ENCODE measurements around the gene DUSP6.

The DUSP6 gene

DNA sequence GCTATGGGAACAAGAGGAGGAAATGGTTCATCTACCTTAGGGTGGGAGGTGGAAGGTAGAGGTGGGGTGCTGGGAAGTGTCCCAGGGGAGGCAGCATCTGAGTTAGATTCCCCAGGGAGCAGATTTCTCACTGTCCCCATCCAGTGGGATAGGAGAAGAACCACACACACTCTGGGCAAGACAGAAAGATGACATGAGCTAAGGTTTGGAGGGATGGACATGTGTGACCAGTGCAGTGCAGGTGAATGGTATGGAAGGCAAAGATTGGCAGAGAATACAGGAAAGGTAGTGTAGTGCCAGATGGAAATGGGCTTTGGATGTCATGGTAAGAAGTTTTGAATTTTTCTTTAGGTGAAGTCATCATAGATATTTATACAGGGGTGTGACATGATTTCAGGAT lies 11.3 kb upstream of the DUSP6 start:
- Histone ChIP-seq H3K27ac (no peak overlapping the region), H3K4me2 (no peak overlapping the region), H3K36me3 (no peaks in the 10 kb centered on the region), H3K9ac (no peak overlapping the region), H3K4me1 (no peaks in the 10 kb centered on the region), H3K4me3 (no peak overlapping the region), H3K9me3 (no peaks in the 10 kb centered on the region), H3K27me3 (no peaks in the 10 kb centered on the region), H4K20me1 (no peaks in the 10 kb centered on the region)
- TF ChIP-seq Cebpa-rat (IDR thresholded peaks at IDR 0.05) = no peak

DNA sequence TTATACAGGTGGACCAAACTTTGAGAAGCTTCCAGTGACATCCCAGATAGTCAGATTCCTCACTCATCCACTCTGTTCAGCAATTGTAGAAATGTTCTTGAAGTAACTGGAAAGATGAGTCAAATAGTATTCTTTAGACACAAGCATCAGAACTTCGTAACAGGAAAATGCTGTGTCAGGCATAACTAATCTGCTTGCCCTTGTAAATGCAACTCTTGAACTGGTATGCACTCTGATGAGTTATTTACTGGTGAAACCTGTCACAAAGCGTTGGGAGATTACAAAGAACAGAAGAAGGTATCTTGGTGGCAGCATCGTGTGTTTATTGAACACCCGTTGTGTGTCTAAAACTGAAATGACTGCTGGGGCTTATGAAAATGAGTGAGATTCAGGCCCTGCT lies 10.8 kb upstream of the DUSP6 start:
- TF ChIP-seq Cebpa-rat (IDR thresholded peaks at IDR 0.05) = no peak
- Histone ChIP-seq H3K9ac (no peak overlapping the region), H3K4me1 (no peaks in the 10 kb centered on the region), H3K36me3 (no peaks in the 10 kb centered on the region), H3K4me3 (no peak overlapping the region), H3K27ac (no peak overlapping the region), H3K27me3 (no peaks in the 10 kb centered on the region), H3K9me3 (no peaks in the 10 kb centered on the region), H3K4me2 (no peak overlapping the region), H4K20me1 (no peaks in the 10 kb centered on the region)

DNA sequence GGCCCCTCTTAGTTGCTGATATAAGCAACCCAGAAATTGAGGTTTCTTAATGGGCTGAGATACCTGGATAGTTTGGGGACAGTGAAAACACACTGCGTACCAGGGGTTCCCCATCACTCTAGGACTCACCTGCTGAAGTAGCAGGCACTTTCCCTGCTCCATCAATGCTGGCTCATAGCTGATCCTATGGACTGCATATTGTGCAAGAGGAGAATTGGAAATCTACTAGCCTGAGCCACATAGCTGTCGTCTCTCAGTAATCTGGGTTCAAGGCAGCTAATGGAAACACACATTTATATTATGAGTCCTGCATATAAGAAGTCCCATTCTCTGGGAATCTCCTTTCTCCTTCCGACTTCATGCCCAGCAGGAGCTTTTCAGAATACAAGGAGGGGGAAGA lies 7.3 kb upstream of the DUSP6 start:
- Histone ChIP-seq H3K27ac (no peak overlapping the region), H3K4me3 (no peak overlapping the region), H3K4me1 (peaks cover 26% of the 10 kb centered on the region), H3K36me3 (no peaks in the 10 kb centered on the region), H3K27me3 (no peaks in the 10 kb centered on the region), H3K9me3 (no peaks in the 10 kb centered on the region), H3K9ac (no peak overlapping the region), H4K20me1 (no peaks in the 10 kb centered on the region), H3K4me2 (no peak overlapping the region)
- no peak for TF ChIP-seq Cebpa-rat (IDR thresholded peaks at IDR 0.05)

DNA sequence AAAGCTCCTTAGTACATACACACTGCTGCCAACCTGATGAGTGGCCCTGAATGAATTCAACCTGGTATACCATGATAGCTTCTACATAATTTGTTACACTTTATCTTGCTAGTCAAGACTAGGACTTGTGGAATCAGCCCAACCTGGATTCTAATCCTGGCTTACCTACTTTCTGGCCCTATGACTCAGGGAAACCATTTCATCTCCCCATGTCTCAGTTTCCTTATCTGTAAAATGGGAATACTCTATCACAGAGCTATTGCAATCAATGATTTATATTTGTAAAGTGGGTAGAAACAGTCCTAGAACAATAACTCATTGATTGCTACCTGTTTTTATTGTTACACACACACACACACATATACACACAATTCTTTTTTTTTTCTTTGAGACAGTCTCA lies 6.5 kb upstream of the DUSP6 start:
- TF ChIP-seq Cebpa-rat (IDR thresholded peaks at IDR 0.05) = no peak
- H3K36me3 ChIP-seq = no peaks in the 10 kb centered on the region
- no peaks in the 10 kb centered on the region for H4K20me1 ChIP-seq
- H3K27me3 ChIP-seq = no peaks in the 10 kb centered on the region
- H3K4me2 ChIP-seq = no peak overlapping the region
- H3K4me1 ChIP-seq = peaks cover 27% of the 10 kb centered on the region
- no peak overlapping the region for H3K4me3 ChIP-seq
- H3K9me3 ChIP-seq = no peaks in the 10 kb centered on the region
- no peak overlapping the region for H3K27ac ChIP-seq
- H3K9ac ChIP-seq = no peak overlapping the region

DNA sequence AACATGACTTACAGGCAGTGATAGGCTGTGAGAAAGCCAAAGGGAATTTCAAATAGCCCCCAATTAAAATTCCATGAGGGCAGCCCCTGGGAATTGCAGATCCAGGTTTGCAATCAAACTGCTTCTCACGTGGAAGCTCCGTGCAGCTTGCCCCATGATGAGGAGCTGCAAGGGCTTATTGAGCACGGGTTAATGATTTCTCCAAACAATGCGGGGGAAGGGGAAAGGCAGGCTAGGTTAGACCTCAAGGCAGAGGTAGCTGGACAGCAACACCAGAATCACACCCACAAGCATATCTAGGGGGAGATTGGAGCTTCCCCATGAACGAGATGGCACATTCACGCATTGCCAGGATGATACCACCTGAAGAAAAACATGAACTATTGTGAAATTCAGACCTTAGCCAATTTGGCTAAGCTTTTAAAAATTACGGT lies 5.0 kb upstream of the DUSP6 start:
- Histone ChIP-seq H3K27me3 (no peaks in the 10 kb centered on the region), H3K9me3 (no peaks in the 10 kb centered on the region), H3K4me2 (no peak overlapping the region), H4K20me1 (no peaks in the 10 kb centered on the region), H3K27ac (no peak overlapping the region), H3K36me3 (no peaks in the 10 kb centered on the region), H3K4me1 (peaks cover 36% of the 10 kb centered on the region), H3K9ac (no peak overlapping the region), H3K4me3 (no peak overlapping the region)
- no peak for TF ChIP-seq Cebpa-rat (IDR thresholded peaks at IDR 0.05)

DNA sequence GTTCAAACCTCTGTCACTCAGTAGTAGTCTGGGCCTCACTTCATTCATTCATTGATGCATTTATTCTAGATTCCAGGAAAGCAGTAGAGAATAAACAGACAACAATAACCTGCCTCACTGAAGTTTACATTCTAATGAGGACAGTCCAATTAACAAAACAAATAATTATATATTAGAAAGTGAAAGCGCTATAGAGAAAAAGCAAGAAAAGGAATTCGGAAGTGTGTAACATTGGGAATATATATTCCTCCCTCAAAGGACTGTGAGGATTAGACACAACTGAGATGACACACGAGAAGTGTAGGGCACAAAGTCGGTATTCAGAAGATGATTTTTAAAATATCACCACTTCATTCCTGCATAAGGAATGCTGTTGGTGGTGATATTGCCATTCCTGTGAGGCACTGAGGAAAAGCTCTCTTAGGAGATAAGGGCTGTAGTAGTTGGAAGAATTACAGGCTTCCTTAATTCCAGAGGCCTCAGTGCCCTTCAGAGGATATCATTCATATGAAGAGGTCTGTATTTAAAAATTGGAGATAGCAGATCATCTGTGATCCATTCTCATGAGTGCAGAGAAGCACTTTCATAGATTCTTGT lies 3.9 kb upstream of the DUSP6 start:
- Histone ChIP-seq H3K27me3 (no peaks in the 10 kb centered on the region), H3K4me1 (peaks cover 36% of the 10 kb centered on the region), H3K9me3 (no peaks in the 10 kb centered on the region), H3K9ac (no peak overlapping the region), H4K20me1 (peaks cover 10% of the 10 kb centered on the region; the same call in 1 of the 2 replicates), H3K4me2 (peak overlapping the region; percentile 95), H3K4me3 (peak overlapping the region; percentile 92; the same call in 1 of the 2 replicates), H3K27ac (no peak overlapping the region), H3K36me3 (no peaks in the 10 kb centered on the region)
- no peak for TF ChIP-seq Cebpa-rat (IDR thresholded peaks at IDR 0.05)

DNA sequence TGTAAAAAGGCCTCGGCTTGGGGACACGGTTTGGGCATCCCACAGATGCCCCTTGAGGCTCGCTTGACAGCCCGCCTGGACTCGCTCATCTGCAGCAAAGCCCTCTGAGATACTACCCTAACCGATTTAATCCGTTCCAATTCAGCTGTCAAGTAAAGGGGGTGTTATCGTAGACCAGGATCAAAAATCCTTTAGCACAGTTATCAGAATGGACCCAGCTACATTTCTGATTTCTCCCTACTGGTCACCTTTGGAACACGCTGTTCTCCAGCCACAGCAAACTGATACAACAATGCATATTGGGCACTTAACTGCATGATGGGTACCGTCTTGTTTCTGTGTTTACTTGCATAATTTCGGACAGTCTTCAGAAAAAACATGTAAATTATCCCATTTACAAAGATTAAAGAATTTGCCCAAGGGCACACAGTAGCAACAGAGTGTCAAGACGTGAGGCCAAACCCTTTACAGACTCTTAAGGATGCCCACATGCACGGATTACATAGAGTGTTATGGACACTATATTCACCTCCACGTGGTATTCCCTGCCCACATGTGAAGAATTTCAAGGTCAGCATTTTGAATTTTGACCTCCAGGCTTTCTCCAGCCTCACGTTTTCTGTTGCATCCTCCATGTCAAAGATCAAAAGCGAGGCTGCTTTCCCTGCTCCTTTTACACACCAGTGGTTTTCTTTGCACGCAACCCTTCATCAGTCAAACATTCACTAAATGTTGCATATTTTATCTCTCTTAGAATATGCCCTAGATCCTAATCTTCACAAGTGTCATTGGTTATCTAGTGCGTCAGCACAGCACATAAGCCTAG lies 3.2 kb upstream of the DUSP6 start:
- peak overlapping the region; percentile 94 for H3K9ac ChIP-seq
- H3K4me1 ChIP-seq = peaks cover 36% of the 10 kb centered on the region
- H3K27ac ChIP-seq = peak overlapping the region; percentile 98
- H3K9me3 ChIP-seq = no peaks in the 10 kb centered on the region
- no peaks in the 10 kb centered on the region for H3K27me3 ChIP-seq
- H3K4me2 ChIP-seq = peak overlapping the region; percentile 95
- peak overlapping the region; percentile 92 for H3K4me3 ChIP-seq
- H4K20me1 ChIP-seq = peaks cover 17% of the 10 kb centered on the region; the same call in 1 of the 2 replicates
- no peaks in the 10 kb centered on the region for H3K36me3 ChIP-seq
- no peak for TF ChIP-seq Cebpa-rat (IDR thresholded peaks at IDR 0.05)

DNA sequence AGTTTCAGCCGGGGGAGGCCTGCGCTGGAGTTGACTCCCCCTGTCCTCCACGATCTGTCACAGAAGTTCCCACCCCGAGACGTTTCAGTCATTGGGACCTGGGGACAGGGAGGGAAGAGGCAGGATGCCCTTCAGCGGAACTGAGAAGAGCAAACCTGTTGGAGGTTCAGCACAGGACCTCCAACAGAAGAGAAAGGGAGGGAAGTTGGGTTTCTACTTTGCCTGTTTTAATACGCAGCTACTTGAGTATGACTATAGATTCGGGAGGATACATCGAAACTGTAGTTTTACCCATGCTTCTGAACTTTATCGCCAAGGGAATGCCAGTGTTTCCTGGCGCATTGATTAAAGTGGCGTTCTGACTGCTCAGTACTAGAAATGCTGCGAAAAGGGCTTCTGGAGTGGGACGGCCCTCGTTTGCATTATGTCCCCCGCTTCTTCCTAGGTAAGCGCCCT lies 2.3 kb upstream of the DUSP6 start:
- H3K4me3 ChIP-seq = peak overlapping the region; percentile 92
- TF ChIP-seq Cebpa-rat (IDR thresholded peaks at IDR 0.05) = no peak
- peak overlapping the region; percentile 94 for H3K9ac ChIP-seq
- H3K4me2 ChIP-seq = peak overlapping the region; percentile 95
- peaks cover 38% of the 10 kb centered on the region for H3K4me1 ChIP-seq
- peak overlapping the region; percentile 98 for H3K27ac ChIP-seq
- no peaks in the 10 kb centered on the region for H3K9me3 ChIP-seq
- H3K27me3 ChIP-seq = no peaks in the 10 kb centered on the region
- no peaks in the 10 kb centered on the region for H3K36me3 ChIP-seq
- peaks cover 25% of the 10 kb centered on the region for H4K20me1 ChIP-seq

DNA sequence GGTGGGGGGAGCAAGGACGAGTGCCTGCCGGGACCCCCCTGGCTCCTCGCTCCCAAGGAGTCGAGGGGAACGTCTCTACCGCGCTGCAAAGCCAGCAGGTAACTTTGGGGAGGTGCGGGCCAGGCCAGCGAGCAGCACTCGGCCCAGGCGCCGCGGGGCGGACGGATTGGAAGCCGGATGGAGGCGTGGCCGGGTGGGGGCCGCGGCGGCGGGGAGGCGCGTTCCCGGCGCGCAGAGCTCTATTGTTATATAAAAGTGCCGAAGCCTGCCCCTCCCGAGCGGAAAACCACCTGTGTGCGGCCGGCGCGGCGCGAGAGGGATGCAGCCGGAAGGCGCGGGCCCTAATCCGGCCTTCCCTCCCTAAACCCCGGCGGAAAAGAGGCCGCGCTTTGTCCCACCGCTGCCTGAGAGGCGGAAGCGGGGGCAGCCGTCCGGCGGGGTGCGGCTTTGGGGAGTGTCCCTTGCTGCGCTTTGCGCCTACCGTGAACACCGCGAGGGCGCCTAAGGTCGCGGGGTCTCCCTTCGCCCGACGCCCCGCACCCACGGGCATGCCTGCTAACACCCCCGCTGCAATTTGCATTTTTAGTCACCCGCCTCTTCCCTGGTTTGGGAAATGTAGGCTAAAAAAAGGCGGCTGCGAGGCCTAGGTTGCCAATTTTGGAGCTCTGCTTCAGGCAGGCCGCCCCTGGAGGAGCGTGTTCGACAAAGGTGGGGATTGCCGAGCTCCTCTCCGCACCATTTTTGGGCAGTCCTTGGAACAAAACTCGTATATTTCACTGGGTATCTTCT lies 1.7 kb upstream of the DUSP6 start:
- peaks cover 3% of the 10 kb centered on the region; the same call in 1 of the 2 replicates for H3K36me3 ChIP-seq
- peak overlapping the region; percentile 95 for H3K4me2 ChIP-seq
- peaks cover 44% of the 10 kb centered on the region for H3K4me1 ChIP-seq
- peak overlapping the region; percentile 92 for H3K4me3 ChIP-seq
- peak overlapping the region; percentile 94 for H3K9ac ChIP-seq
- no peaks in the 10 kb centered on the region for H3K27me3 ChIP-seq
- H3K9me3 ChIP-seq = no peaks in the 10 kb centered on the region
- H4K20me1 ChIP-seq = peaks cover 31% of the 10 kb centered on the region
- peak overlapping the region; percentile 98 for H3K27ac ChIP-seq
- TF ChIP-seq Cebpa-rat (IDR thresholded peaks at IDR 0.05) = no peak

All from BLaER1 (cell line).